ENCODE measurements around the gene WWOX.

Gene WWOX

DNA sequence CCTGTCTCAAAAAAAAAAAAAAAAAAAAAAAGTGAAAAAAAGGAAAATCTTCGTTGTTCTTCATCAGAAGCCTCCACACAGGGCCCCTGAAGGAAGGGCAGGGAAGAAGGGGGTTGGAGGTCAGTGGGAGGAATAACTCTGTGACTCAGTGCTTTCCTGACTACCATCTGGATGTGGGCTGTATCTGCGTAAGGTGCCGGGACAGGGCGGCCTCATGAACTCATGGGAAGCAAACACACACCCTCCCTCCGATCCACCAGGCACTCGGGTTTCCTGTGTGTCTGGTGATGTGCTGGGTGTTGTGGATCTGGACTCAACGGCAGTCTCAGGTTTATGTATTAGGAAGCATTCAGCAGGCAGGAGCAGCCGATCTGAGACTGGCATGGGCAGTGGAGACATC lies 691.6 kb downstream of the WWOX start:
- H3K4me3 ChIP-seq (ENCODE audit: insufficient read length, low read depth), result no peak overlapping the region
- TF ChIP-seq YY1 (IDR thresholded peaks at IDR 0.05; ENCODE audit: insufficient read depth, insufficient read length), result no peak
- TF ChIP-seq SUZ12 (IDR thresholded peaks at IDR 0.05; ENCODE audit: extremely low read depth, insufficient read depth, insufficient read length), result no peak
- TF ChIP-seq ZNF274 (IDR thresholded peaks at IDR 0.05; ENCODE audit: low read depth, low read length), result no peak
- no peak overlapping the region for H3K9ac ChIP-seq (ENCODE audit: insufficient read length, low read depth)
- no peaks in the 10 kb centered on the region for H3K36me3 ChIP-seq (ENCODE audit: insufficient read depth, insufficient read length, low read length)
- DNase-seq (ENCODE audit: low read depth, low spot score), result no peak
- no peaks in the 10 kb centered on the region for H3K9me3 ChIP-seq (ENCODE audit: insufficient read depth, low read length)
- peaks cover 3% of the 10 kb centered on the region for H3K4me1 ChIP-seq (ENCODE audit: insufficient read depth, insufficient read length)
- no peaks in the 10 kb centered on the region for H3K27me3 ChIP-seq (ENCODE audit: insufficient read depth, insufficient read length)

DNA sequence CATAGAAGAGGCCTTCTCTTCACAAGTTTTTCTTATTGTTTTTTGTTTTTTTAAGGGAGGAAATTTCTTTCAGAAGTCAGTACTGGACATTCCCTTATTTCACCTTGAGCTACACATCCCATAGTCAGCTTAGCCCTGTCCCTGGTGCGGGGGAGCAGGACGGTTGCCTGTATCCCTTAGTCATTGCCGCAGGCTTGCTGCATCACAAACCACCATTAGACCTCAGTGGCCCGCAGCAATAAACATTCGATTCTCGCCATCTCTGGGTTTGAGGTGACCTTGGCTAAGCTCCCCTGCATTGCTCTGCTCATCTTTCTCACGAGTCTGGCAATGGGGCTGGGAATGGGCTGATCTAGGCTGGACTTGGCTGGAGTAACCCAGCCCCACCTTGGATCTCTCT lies 692.5 kb downstream of the WWOX start:
- TF ChIP-seq YY1 (IDR thresholded peaks at IDR 0.05; ENCODE audit: insufficient read depth, insufficient read length), result no peak
- no peak for TF ChIP-seq SUZ12 (IDR thresholded peaks at IDR 0.05; ENCODE audit: extremely low read depth, insufficient read depth, insufficient read length)
- TF ChIP-seq ZNF274 (IDR thresholded peaks at IDR 0.05; ENCODE audit: low read depth, low read length), result no peak
- peaks cover 3% of the 10 kb centered on the region for H3K4me1 ChIP-seq (ENCODE audit: insufficient read depth, insufficient read length)
- H3K9me3 ChIP-seq (ENCODE audit: insufficient read depth, low read length), result no peaks in the 10 kb centered on the region; the same call in 1 of the 2 replicates
- H3K36me3 ChIP-seq (ENCODE audit: insufficient read depth, insufficient read length, low read length), result no peaks in the 10 kb centered on the region
- H3K9ac ChIP-seq (ENCODE audit: insufficient read length, low read depth), result no peak overlapping the region
- no peak overlapping the region for H3K4me3 ChIP-seq (ENCODE audit: insufficient read length, low read depth)
- DNase-seq (ENCODE audit: low read depth, low spot score), result no peak
- no peaks in the 10 kb centered on the region for H3K27me3 ChIP-seq (ENCODE audit: insufficient read depth, insufficient read length)

DNA sequence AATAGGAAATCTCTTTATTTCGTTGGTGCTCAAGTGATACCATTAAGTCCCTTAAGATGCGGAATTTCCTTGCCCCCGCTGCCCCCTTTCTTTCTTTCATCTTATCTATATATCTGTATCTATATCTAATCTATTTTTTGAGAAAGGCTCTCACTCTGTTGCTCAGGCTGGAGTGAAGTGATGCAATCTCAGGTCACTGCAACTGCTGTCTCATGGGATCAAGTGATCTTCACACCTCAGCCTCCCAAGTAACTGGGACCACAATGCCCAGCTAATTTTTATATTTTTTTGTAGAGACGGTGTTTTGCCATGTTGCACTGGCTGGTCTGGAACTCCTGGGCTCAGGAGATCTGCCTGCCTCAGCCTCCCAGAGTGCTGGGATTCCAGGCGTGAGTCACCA lies 693.5 kb downstream of the WWOX start:
- H3K9ac ChIP-seq (ENCODE audit: insufficient read length, low read depth), result no peak overlapping the region
- no peak for DNase-seq (ENCODE audit: low read depth, low spot score)
- no peaks in the 10 kb centered on the region for H3K36me3 ChIP-seq (ENCODE audit: insufficient read depth, insufficient read length, low read length)
- no peak overlapping the region for H3K4me3 ChIP-seq (ENCODE audit: insufficient read length, low read depth)
- no peaks in the 10 kb centered on the region; the same call in 1 of the 2 replicates for H3K9me3 ChIP-seq (ENCODE audit: insufficient read depth, low read length)
- H3K27me3 ChIP-seq (ENCODE audit: insufficient read depth, insufficient read length), result no peaks in the 10 kb centered on the region
- peaks cover 3% of the 10 kb centered on the region for H3K4me1 ChIP-seq (ENCODE audit: insufficient read depth, insufficient read length)
- TF ChIP-seq YY1 (IDR thresholded peaks at IDR 0.05; ENCODE audit: insufficient read depth, insufficient read length) (no peak), SUZ12 (IDR thresholded peaks at IDR 0.05; ENCODE audit: extremely low read depth, insufficient read depth, insufficient read length) (no peak), ZNF274 (IDR thresholded peaks at IDR 0.05; ENCODE audit: low read depth, low read length) (no peak)

GRCh38 chr16:78794581-78795250 lies 695.3 kb downstream of the WWOX start:
- Histone ChIP-seq H3K36me3 (ENCODE audit: insufficient read depth, insufficient read length, low read length) (no peaks in the 10 kb centered on the region), H3K4me1 (ENCODE audit: insufficient read depth, insufficient read length) (no peaks in the 10 kb centered on the region), H3K27me3 (ENCODE audit: insufficient read depth, insufficient read length) (no peaks in the 10 kb centered on the region), H3K4me3 (ENCODE audit: insufficient read length, low read depth) (no peak overlapping the region), H3K9ac (ENCODE audit: insufficient read length, low read depth) (no peak overlapping the region), H3K9me3 (ENCODE audit: insufficient read depth, low read length) (no peaks in the 10 kb centered on the region; the same call in 1 of the 2 replicates)
- no peak for DNase-seq (ENCODE audit: low read depth, low spot score)
- TF ChIP-seq ZNF274 (IDR thresholded peaks at IDR 0.05; ENCODE audit: low read depth, low read length) (no peak), YY1 (IDR thresholded peaks at IDR 0.05; ENCODE audit: insufficient read depth, insufficient read length) (no peak)

- TF ChIP-seq YY1 (IDR thresholded peaks at IDR 0.05; ENCODE audit: insufficient read depth, insufficient read length) (no peak), ZNF274 (IDR thresholded peaks at IDR 0.05; ENCODE audit: low read depth, low read length) (no peak), SUZ12 (IDR thresholded peaks at IDR 0.05; ENCODE audit: extremely low read depth, insufficient read depth, insufficient read length) (no peak)
- no peak for DNase-seq (ENCODE audit: low read depth, low spot score)
- H3K9me3 ChIP-seq (ENCODE audit: insufficient read depth, low read length), result no peaks in the 10 kb centered on the region; the same call in 1 of the 2 replicates
- no peak overlapping the region for H3K4me3 ChIP-seq (ENCODE audit: insufficient read length, low read depth)
- no peaks in the 10 kb centered on the region for H3K36me3 ChIP-seq (ENCODE audit: insufficient read depth, insufficient read length, low read length)
- no peaks in the 10 kb centered on the region for H3K27me3 ChIP-seq (ENCODE audit: insufficient read depth, insufficient read length)
- no peaks in the 10 kb centered on the region for H3K4me1 ChIP-seq (ENCODE audit: insufficient read depth, insufficient read length)
- H3K9ac ChIP-seq (ENCODE audit: insufficient read length, low read depth), result no peak overlapping the region
These were observed 696.0 kb downstream of the WWOX start for GRCh38 chr16:78795433-78795832.

DNA sequence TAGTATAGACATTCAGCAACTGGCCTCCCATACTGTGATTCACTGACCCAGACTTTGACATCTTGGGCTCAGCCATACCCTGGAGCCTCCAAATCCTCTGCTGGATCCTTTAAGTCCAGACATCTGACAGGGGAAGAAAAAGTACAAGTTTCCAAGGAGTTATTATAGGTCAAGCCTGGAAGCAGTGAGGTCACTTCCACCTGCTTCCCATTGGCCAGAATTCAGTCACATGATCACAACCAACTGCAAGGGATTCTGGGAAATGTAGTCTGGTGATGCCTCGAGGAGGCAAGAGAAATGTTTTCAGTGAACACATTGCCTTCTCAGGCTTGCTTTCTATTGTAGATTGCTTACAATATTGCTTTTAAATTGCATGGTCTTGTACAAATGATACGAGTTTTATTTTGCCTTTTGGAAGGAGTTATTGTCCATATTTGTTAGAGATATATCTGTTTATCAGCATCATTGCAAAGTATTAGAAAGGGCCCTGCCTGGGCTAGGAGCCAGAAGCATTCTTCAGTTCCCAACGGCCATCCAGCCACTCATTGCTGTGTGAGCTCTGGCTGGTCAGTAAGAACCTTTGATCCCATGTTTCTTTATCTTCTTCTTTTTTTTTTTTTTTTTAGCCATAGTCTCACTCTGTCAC lies 696.9 kb downstream of the WWOX start:
- H3K4me3 ChIP-seq (ENCODE audit: insufficient read length, low read depth), result no peak overlapping the region
- TF ChIP-seq SUZ12 (IDR thresholded peaks at IDR 0.05; ENCODE audit: extremely low read depth, insufficient read depth, insufficient read length) (no peak), YY1 (IDR thresholded peaks at IDR 0.05; ENCODE audit: insufficient read depth, insufficient read length) (no peak), ZNF274 (IDR thresholded peaks at IDR 0.05; ENCODE audit: low read depth, low read length) (no peak)
- H3K9ac ChIP-seq (ENCODE audit: insufficient read length, low read depth), result no peak overlapping the region
- H3K36me3 ChIP-seq (ENCODE audit: insufficient read depth, insufficient read length, low read length), result no peaks in the 10 kb centered on the region
- DNase-seq (ENCODE audit: low read depth, low spot score), result peak; percentile 71
- no peaks in the 10 kb centered on the region for H3K4me1 ChIP-seq (ENCODE audit: insufficient read depth, insufficient read length)
- no peaks in the 10 kb centered on the region for H3K27me3 ChIP-seq (ENCODE audit: insufficient read depth, insufficient read length)
- no peaks in the 10 kb centered on the region; the same call in 1 of the 2 replicates for H3K9me3 ChIP-seq (ENCODE audit: insufficient read depth, low read length)

DNA sequence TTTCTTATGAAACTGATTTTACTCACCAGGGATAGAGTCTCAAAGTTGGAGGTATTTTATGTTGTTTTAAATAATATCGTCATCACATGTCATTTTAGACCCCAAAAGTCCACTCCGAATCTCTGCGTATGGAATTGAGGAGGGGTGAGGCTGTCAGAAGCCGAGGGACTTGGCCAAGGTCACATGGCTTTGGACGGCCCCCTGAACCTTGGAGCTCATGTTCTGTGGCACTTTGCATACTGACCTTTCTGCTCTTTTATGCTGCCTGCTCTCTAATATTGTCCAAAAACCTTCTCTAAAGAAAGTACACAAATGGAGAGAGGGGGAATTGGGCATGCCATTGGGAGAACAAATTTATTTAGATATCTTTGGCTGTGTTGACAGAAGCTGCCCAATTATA lies 700.0 kb downstream of the WWOX start:
- no peaks in the 10 kb centered on the region for H3K27me3 ChIP-seq (ENCODE audit: insufficient read depth, insufficient read length)
- no peak overlapping the region for H3K4me3 ChIP-seq (ENCODE audit: insufficient read length, low read depth)
- TF ChIP-seq YY1 (IDR thresholded peaks at IDR 0.05; ENCODE audit: insufficient read depth, insufficient read length) (no peak), SUZ12 (IDR thresholded peaks at IDR 0.05; ENCODE audit: extremely low read depth, insufficient read depth, insufficient read length) (no peak), ZNF274 (IDR thresholded peaks at IDR 0.05; ENCODE audit: low read depth, low read length) (no peak)
- H3K9me3 ChIP-seq (ENCODE audit: insufficient read depth, low read length), result no peaks in the 10 kb centered on the region; the same call in 1 of the 2 replicates
- no peak for DNase-seq (ENCODE audit: low read depth, low spot score)
- H3K36me3 ChIP-seq (ENCODE audit: insufficient read depth, insufficient read length, low read length), result no peaks in the 10 kb centered on the region
- no peak overlapping the region for H3K9ac ChIP-seq (ENCODE audit: insufficient read length, low read depth)
- no peaks in the 10 kb centered on the region for H3K4me1 ChIP-seq (ENCODE audit: insufficient read depth, insufficient read length)

Data from NT2/D1 (cell line).